Midbrain (tissue), 1 donor: ENCODE data around the gene DES.

Experiments
- DNase-seq: peaks from one replicate; lab custom pipeline; 2025; lab: John Stamatoyannopoulos, UW

DES gene

DNA sequence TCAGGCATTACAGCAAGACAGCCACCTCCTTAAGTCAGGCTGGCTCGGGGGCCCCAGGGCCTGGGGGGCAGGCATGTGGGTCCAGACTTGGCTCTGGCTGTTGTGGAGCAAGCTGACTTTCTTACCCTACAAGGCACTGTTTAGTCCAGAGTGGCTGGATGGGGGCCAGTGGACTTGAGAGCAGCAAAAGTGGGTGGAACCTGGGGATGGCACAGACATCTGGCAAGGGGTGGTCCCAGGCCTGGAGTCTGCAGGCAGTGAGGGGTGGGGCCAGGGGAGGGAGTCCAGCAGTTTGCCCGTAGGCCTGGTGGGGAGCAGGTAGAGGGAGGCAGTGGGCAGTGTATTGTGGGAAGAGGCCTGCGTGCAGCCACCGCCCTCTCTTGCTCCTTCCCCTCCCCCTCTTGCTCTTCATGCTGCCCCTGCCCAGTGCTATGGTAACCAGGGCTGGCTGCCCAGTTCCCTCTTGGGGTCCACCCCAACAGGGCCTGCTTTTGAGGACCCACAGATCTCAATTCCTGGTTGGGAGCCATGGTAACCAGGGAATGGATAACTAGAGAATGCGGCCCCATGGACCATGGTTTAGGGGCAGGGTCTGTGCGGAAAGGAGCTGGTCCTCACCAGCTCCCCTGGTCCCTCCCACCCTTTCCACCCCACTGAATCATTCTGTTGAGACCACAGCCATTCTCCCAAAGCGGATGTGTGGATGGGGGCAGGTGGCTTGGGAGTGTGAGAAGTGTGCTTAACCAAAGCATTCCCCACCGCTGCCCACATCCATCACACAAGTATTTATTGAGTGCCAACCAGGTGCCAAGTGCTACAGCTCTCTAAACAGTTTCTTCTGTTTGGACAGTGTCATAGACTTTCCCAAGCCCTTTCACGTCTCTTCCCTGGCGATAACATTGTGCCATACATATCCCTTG, 35.8 kb downstream of the DES start:
- DNase-seq: peak; percentile 11

DNA sequence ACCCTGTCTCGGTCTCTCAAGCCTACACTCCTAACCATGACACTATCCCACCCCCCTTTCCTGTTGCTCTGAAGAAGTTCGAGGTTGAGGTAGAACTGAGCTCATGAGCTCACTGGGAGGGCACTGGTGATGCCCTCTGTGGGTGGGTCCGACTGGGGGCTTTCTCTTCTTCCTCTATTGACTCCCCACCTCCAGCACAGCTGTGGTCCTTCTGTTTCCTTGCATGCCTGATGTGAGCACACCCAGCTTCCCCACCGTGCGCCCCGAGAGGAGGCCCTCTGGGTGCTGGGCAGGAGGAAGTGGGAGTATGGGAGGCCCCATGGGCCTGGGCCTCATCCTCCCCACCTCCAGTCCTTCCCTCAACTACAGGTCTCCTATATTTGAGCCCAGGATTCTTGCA, 37.4 kb downstream of the DES start:
- no peak for DNase-seq

DNA sequence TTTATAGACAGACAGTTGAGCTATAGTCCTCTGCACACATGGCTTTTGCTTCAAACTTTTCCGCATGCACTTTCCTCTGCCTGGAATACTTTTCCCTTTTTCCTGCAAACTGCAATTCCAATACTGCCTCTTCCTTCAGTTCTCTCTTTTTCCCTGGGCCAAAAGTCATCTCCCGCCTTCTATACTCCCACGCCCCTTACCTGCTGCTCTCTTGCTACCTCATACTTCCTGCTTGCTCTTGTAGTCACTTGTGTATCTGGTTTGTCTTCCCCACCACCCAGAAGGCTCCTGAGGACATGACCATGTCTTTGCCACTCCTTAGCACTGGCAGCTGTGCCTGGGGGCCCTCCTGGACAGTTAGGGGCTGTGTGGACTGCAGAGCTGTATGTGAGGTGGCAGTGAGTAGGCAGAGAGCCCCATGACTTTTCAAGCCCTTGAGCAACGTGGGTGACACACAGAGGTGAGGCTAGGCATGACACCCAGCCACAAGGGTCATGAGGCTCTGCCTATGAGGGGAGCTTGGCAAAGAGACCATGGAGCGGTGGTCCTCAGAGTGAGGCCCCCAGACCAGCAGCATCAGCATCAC, 39.7 kb downstream of the DES start:
- no peak for DNase-seq

DNA sequence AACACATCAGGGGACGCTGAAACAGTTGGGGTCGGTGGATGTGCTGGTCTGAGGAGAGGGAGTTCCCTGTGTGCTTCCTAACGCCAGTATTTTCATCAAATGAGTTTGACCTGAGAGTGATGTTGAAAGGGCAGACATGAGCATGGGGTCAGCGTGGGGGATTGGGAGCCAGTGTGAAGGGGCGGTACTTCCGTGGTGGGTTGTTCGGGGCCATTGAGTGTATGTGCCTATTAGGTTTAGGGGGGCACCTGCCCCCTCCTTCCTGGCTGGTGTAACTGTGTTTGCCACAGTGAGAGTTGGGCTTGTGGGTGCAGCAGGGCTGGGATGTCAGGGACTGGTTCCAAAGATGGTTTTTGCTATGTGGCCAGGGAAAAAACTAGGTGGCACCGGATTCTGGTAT, 40.8 kb downstream of the DES start:
- DNase-seq: no peak

DNA sequence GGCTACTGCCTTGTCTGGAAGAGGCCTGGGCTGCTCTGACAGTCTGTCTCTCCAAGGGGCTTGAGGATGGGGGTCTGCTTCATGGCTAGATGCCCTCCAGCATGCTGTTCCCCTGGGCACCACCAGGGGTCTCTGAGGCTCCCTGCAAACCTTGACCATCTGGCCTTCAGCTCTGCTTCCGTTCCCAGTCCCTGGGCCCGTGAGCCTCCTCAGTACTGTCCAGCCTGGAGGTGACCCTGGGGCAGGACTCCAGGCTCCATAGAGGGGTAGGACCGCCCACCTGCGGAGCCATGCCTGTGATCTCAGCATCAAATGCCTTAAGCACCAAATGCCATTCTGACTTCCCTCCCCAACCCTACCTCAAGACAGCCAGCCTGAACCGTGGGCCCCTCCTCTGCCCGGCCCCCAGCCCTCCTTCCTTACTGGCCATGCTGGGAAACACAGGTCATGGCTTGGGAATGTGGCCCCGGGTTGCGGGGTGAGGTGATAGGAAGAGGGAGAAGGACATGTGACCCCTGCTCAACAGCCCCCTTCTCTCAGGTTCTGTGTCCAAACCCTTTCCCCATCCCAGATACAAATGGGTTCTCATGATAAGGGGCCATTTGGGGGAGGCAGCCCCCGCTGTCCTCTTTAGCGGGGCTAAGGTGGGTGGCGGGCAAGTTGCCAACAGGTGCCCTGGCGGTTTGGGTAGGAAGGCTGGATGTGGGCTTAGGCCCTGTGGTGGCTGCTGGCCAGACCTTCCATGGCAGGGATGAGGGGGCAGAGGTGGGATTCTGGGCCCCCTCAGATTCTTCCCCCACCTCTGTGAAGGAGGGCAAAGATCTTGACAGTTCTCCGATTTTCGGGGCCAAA, 41.5 kb downstream of the DES start:
- DNase-seq: peak; percentile 3

DNA sequence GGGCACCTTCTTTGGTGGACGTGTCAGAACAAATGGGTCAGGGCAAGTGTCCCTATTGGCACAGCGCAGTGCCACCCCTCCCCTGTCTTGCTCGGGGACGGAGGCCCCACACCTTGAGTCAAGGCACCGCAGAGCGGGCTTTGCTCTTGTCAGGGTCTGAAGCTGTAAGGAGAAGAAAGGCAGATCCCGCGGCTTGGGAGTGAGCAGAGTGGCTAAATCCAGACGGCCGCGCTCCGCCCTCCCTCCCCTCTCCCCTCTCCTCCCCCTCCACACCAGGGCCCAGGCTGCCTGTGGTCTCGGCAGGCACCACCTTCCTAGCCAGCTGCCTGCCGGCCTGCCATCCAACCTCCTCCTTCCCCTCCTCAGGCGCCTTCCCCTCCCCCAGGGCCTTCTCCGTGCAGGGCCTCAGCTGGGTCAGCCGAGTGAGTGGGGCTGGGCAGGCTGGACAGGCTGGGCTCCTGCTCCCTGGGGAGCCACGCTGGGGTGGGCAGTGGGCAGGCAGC, 42.3 kb downstream of the DES start:
- DNase-seq: peak; percentile 23

DNA sequence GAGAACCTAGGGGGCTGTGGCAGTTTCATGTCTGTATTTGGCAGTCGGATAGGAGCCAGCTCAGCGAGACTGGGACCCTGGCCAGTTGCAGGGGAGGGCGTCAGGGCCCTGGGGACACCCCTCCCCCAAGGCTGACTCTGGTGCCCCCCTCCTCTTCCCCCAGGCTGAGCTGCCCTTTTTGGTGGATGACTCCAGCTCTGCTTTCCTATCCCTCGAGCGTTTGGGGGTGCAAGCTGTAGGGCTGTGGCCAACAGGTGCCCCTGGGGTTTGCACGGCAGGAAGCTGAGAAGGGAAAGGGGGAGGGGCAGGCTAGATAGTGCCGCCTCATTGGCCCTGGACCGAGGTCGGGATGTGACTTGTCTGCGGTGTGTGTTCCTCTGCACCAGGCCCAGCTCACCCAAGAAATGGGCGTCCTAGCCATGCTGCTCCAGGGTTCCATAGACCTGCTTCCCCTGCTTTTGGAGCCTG, 42.9 kb downstream of the DES start:
- DNase-seq: no peak

DNA sequence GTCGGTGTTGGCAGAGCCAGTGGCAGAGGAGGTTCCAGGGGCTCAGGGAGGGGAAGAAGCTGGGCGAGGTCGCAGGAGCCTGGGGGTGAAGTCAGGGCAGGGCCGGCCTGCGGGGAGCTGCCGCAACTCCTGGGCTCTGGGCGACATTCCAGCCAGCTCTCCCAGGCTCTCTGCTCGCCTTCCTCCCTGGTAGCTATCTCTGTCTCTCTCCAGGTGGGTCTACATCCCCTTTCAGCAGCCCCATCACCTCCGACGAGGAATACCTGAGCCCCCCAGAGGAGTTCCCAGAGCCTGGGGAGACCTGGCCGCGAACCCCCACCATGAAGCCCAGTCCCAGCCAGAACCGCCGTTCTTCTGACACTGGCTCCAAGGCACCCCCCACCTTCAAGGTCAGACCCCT, 43.5 kb downstream of the DES start:
- DNase-seq: no peak

DNA sequence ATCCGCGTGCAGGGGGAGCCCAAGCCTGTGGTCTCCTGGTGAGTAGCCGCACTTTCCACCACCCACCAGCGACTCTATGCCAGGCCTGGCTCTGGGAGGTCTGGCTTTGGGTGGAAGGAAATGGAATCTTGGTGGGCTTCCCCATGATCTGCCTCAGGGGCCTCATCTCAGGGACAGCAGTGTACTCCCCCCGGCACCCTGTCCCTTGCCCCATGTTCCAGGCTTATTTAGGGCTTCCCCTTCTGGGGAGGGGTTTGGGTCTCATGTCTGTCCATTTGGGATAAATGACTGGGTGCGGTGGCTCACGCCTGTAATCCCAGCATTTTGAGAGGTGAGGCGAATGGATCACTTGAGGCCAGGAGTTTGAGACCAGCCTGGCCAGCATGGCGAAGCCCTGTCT, 44.2 kb downstream of the DES start:
- DNase-seq: no peak

DNA sequence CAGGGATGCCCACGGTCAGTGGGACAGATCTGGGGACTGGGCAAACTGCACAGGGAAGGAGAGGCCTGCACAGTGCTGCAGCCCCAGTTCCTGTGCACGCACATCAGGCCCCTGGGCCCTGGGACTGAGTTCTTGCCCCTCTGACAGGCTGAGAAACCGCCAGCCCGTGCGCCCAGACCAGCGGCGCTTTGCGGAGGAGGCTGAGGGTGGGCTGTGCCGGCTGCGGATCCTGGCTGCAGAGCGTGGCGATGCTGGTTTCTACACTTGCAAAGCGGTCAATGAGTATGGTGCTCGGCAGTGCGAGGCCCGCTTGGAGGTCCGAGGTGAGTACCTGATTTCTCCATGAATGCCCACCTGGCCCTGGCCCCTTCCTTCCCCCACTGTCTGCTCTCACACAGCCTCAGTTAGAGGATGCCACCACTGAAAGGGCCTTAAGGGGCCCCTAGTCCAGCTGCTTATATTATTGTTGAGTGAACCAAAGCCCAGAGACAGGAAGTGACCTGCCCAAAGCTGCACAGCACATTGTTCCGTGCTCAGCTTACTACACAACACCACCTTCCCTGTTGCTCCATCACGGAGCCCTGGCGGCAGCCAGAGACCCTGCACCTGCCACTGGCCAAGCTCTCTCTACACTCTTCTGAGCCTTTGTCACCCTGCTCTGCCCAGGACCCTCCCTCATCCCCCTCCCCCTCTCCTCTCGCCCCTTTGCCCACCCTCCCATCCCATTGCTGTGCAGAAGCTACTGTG, 46.3 kb downstream of the DES start:
- DNase-seq: no peak

DNA sequence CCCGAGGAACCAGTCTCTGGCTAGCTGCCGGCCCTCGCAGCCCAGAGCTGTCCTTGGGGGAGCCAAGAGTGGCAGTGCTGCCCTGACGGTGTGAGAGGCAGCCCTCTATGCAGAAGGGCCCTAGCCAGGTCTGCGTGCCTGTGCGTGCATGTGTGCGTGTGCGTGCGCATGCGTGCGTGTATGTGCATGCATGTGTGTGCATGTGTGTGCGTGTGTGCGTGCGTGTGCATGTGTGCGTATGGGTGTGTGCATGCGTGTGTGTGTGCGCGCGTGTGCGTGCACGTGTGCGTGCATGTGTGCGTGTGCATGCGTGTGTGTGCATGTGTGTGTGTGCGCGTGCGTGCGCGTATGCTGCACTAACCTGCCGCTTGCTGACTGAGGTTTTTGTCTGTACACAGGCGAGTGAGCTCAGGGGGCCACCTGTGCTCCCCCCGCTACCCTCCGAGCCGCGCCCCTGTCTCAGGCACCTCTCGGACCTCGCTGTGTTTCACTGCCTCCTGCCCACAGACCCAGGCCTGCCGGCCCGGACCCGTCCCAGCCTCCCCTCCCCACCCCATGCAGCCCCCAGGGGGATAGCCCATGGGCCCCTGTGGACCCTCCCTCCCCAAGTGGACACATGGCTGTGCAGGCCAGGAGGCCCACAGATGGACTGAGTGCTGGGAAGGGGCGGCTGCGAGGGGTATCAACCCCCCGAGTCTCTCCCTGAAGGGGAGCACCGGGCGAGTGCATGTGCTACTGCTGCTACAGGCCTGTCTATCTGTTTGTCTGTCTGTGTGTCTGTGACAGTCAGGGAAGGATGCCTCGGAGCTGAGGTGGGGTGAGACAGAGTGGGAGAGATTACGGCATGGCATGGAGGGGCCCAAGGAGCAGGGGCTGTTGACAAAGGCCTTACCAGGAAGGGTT, 47.7 kb downstream of the DES start:
- DNase-seq: no peak

DNA sequence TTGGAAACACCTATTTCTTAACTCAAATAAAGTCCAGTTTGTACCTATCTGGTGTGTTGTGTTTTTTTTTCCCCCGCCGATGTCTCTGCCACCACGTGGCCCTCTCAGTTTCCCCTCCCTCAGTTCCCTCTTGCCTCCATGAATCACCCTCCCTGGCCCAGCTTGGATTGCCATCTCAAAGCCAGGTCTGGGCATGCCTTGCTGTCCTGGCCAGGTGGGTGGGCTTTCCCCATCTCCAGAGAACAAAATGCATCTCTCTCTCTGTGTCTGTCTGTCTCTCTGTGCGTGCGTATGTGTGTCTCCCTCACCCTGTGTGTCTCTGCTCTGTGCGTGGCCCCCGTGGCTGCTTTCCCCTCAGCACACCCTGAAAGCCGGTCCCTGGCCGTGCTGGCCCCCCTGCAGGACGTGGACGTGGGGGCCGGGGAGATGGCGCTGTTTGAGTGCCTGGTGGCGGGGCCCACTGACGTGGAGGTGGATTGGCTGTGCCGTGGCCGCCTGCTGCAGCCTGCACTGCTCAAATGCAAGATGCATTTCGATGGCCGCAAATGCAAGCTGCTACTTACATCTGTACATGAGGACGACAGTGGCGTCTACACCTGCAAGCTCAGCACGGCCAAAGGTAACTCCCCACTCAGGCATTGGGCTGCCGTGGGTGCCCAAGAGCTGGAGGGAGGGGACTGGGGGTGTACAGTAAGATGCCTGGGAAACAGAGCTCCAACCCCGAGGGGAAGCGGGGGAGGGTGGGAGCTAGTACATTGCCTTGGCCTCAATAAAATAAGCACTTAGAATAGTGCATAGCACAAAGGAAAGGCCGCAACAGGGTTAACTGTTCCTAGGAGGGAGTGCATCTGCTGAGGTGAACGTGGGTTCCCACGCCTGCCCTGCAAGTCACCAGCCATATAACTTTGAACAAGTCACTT, 48.9 kb downstream of the DES start:
- no peak for DNase-seq

DNA sequence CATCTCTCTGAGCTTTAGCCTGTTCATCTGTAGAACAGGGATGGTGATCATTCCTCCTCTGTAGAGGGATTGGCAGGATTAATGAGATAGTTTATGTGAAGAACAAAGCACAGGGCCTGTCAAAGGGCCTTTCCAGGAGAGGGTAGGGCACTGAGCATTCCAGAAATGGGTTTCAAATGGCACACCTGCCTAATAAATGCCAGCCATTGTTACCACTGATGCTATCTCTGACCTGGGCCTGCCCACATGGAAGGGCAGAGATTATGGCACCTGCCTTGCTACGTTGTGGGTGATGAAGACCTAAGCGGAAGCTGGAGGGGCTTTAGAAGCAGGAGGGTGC, 49.5 kb downstream of the DES start:
- no peak for DNase-seq

DNA sequence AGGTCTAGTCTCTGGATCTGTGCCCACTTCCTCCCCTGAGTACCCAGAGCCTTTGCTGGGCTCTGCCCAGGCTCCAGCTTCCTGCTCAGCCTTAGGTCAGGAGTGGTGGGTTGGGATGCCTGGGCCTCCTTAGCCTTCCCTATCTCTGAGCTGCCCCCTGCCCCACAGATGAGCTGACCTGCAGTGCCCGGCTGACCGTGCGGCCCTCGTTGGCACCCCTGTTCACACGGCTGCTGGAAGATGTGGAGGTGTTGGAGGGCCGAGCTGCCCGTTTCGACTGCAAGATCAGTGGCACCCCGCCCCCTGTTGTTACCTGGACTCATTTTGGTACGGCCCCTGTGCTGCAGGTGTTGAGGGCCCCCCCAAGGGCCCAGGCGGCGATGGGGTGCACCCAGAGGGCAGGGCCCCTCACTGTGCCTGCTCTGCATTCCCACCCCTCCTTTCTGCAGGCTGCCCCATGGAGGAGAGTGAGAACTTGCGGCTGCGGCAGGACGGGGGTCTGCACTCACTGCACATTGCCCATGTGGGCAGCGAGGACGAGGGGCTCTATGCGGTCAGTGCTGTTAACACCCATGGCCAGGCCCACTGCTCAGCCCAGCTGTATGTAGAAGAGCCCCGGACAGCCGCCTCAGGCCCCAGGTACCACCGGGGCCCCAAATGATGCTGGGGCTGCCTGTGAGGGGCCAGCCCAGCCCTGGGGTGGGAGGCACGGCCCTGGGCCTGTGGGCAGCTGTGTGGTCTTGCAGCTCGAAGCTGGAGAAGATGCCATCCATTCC, 50.4 kb downstream of the DES start:
- no peak for DNase-seq

DNA sequence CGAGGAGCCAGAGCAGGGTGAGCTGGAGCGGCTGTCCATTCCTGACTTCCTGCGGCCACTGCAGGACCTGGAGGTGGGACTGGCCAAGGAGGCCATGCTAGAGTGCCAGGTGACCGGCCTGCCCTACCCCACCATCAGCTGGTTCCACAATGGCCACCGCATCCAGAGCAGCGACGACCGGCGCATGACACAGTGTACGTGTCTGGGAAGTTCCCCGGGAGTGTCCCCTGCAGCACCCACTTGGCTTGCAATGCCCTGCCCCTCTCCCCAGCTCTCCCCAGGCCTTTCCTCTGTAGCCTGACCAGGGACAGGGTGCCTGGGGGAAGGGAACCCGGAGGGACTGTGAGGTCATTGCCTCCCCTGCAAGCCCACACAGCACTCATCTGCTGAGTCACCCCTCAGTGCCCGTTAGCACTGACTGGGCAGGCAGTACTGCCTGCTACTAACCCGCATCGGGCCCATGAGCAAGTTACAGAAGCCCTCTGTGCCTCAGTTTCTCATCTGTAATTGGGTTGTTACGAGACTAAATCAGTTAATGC, 51.1 kb downstream of the DES start:
- DNase-seq: no peak

DNA sequence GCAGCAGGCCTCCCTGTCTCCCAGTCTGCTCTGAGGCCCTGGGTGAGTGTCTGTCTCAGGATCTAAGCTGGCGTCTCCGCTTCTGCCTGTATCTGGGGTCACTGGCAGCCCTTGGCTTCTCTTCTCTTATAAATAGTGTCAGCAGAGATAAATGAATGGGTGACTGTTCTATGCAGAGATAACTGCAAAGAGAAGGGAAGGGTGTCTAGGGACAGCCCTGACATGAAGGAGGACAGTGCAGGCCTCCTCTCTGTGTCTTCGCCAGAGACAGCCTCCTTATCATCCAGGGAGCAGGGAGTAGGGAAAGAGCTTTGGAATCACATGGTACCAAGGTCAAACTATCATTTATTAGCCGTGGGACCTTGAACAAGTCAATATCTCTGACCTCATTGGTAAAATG, 52.3 kb downstream of the DES start:
- no peak for DNase-seq

DNA sequence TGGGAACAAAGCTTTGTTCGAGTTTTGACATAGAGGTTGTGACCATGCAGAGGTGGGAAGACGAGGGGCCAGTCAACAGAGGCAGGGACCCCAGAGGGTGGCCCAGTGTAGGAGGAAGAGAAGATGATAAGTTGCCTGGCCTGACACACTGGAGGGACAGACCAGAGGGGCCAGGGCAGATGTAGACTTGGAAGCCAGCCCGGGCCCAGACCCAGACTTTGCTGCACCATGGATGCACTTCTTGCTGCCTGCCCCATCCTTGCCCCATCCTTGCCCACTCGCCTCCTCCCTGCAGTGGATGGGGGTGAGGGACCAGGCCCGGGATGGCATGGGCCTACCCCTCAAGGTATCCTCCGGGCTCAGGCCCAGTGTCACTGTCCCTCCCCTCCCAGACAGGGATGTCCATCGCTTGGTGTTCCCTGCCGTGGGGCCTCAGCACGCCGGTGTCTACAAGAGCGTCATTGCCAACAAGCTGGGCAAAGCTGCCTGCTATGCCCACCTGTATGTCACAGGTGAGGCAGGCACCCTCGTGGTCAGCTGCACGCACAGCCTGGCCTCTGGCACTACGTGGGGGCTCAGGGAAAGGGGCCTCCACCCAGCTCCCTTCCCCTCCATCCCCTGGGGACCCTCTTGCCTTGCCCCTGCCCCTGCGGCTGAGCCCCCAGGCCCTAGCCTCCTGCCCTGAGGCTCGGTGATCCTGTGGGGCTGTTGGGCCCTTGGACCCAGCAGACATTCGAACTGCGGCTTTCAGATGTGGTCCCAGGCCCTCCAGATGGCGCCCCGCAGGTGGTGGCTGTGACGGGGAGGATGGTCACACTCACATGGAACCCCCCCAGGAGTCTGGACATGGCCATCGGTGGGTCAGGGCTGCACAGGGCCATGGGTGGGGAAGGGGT, 53.5 kb downstream of the DES start:
- no peak for DNase-seq
